SK-N-MC (cell line): ENCODE data around the gene CAAP1.

Experiments
- EZH2 ChIP-seq: fragments of 200-600 bp; sonication (generic); IDR thresholded peaks from one replicate; pipeline ENCODE4 v1.6.1; 2017; ENCODE audit warnings: antibody characterized with exemption
- POLR2AphosphoS5 ChIP-seq: IDR thresholded peaks from 2 replicates; pipeline ENCODE4 v1.6.1; 2012; ENCODE audit warnings: mild to moderate bottlenecking, low read depth, low read length, borderline replicate concordance

GRCh38 chr9:26870292-26870691, 22.3 kb downstream of the CAAP1 start:
- TF ChIP-seq EZH2 (no peak), POLR2AphosphoS5 (no peak)
